ENCODE measurements around the gene CNTN6.

Gene CNTN6

DNA sequence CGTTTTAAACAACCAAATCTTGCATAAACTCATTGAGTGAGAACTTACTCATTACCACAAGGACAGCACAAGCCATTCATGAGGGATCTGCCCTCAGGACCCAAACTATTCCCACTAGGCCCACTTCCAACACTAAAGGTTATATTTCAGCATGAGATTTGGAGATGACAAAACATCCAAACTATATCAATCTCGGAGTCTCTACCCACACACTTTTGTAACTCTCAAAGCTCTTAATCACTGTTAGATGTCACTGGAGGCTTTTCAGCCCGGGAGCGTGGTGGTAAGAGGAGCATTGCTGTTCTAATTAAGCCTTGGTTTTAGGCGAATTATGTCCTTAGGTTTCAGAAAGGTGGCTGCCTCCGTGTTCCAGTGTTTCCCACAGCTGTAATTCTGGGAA, 86.3 kb downstream of the CNTN6 start:
- no peak for DNase-seq

DNA sequence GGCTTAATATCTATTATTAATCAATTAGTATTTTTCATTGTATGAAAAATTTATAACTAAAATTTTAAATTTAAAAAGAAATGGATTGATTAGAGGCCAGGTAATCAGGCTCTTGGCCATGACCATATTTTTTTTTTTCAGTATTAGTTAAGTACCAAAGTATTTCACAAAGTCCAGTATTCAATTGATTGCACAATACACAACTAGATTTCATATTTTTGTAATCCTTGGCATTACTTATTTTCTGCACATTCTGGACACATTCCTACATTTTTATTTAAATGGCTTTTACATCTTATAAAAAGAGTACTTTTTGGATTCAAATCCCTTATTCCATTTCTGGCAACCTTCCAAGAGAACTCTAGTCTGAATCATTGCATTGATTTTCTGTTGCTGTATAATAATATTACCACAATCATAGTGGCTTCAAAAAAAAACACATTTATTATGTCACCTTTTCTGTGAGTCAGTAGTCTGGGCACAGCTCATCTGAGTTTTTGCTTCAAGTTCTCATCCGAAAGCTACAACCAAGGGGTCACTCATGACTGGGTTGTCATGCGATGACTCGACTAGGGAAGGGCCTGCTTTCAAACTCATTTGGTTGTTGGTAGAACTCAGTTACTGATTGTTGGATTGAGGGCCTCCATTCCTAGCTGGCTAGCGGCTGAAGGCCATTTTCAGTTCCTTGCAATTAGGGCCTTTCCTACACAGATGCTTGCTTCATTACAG, 90.7 kb downstream of the CNTN6 start:
- no peak for DNase-seq

DNA sequence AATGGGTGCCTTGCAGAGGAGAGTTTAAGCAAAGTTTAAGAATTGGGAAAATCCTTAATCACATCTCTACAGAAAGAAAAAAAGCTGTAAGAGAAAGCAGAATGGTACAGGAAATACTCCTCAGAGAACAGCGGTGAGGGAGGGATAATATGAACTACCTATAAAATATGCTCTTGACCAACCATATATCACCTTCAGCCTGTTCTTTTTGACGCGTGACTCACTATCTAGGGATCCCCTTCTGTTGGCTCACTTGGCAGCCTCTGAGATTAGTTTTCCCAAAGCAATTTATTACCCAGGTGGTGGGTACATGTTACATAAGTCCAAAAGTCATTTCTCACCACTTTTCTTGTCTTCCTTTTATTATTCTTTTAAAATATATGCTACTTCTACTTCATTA, 97.7 kb downstream of the CNTN6 start:
- no peak for DNase-seq

DNA sequence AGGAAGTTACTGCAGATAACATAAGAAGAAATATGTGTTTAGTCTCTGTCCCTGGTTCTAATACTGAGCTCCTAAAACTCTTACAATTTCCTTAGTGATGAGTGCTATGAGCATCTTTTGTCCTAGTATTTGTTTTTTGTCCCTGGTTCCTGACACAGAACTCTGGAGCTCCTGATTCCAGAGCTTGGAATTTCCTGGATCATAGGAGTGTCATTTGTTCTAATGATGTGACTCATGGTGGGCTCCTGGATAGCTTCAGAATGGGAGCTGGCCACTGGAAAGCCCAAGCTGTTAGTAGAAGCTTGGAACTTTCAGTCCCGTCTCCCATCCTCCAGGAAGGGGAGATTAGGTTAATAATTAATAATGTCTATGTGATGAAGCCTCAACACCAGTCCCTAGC, 98.2 kb downstream of the CNTN6 start:
- DNase-seq: no peak

DNA sequence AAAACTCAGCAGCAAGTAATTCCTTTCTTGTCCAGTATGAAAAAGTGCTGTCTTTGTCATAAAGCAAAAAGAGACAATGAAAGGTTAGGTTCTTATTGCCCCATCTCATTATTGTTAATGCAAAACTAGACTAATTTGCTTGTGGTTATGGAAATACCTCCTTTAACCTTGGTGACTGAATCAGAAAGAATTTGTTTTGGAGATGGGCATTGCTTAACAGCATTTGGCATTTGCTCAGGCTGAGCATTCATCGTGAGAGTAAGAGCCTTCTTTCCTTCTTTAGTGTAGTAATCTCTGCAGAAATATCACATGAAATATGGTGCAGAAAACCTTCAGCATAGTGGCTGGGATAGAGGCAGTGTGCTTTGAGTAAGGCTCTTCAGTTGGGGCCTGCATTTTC, 103.1 kb downstream of the CNTN6 start:
- no peak for DNase-seq

DNA sequence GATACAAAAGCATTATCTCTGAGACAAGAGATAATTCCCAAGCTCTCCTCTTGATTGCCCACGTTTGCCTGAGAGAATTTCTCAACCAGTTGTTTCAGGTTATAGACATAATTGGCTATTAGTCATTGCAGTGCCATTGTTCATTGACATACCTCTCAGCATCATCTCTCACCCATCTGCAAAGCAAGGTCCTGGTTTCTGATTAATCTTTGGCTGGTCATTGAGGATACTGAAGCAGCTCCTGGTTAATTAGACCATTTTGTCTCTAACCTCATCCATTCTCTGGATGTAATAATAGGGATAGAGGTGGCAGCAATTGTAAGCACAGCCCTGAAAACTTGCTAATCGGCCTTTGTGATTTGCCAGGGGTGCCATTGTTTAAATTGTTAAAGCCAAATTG, 104.2 kb downstream of the CNTN6 start:
- no peak for DNase-seq

DNA sequence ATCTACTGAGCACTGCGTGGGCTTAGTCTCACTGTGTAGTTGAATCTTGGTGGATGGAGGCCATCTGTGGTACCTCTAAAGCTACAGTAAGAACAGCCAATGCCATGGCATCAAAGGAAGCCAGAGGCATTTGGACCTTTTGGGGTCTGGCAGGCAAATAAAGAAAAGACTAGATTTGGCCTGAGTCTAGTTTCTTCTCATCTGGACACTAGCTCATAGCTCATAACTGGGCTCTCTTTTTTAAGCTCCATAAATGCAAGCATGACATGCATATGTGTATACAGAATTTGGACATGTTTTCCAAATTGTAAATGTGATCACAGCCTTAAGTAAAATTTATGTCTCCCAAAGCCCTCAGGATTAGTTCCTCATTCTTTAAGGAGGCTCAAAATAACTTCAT, 107.5 kb downstream of the CNTN6 start:
- DNase-seq: no peak

DNA sequence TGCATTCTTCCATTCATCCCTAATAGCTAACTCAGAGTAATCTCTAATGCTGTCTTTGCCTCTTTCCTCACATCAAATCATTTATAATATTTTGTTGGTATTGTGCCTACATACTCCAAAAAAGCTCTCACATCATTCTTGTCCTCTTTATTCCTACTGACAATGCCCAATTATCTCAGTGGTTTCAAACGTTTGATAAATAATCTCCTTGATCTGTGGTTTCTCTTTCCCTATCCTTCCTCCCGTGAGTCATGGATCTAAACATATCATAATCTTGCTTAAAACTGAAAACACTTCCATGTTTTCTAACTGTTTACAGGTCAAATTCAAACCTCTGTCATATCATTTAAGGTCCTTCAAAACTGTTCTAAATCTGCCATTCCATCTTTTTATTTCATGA, 115.1 kb downstream of the CNTN6 start:
- DNase-seq: no peak

DNA sequence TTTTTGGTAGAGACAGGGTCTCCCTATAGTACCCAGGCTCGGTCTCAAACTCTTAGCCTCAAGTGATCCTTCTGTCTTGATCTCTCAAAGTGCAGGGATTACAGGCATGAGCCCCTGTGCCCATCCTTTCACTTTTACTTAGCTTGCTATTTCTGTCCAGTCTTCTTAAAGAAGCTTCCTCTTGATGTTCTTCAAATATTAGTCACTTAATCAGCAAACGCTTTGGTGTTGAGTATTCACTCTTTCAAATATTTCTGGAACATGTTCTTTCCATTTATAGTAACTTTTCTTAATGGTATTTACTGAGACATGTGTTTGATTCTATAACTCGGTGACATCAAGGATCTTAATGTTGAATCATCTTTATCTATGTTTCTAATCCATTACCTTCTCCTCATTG, 122.1 kb downstream of the CNTN6 start:
- no peak for DNase-seq

DNA sequence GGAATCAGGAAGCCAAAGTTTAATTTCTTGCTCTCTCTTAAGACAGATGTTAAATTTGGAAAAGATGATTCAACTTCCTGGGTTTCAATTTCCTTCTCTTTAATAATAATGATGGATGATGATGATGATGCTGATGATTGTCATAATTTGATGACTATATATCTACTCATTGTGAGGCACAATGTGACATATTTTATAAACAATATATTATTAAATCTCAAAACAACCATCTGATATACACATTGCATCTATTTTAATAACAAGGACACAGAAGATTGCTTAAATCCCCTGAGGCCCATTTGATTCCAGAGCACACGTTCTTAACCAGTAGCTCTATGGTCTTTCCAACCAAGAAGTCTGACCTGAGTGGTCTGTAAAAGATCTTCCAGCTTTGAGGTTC, 124.0 kb downstream of the CNTN6 start:
- no peak for DNase-seq

DNA sequence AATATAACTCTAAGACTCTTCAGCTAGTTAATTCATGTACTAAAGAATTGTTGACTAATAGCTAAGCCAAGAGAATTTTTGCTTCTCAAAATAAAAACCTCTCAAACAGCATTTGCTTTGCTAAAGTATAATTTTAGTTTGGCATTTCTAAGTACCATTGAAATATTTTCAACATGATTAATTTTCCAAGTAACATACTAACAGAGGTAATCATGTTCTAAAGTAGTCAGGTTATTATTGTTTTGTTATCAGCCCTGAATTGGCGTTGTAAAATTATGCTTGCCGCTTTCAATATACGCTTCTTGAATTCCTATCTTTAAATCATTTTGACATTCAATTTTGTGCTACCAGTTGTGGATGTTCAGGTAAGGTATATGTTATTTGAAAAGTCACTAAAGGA, 134.3 kb downstream of the CNTN6 start:
- DNase-seq: no peak

DNA sequence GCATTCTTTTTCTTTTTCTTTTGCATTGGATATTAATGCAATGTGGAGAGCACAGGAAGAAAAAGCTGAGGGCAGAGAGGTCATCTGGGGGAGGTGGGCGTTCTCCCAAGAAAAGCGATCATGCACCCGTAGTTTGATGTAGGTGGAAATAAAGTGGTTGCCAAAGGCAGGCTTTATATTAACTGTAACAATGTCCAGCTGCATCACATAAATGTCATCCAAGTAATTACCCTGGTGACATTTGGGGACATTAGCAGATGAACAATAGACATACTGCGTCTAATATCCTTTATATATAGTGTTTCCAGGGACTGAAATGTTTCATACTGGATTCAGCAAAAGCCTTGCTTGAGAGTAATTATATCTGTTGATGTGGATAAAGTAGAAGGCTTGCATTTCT, 135.5 kb downstream of the CNTN6 start:
- no peak for DNase-seq

DNA sequence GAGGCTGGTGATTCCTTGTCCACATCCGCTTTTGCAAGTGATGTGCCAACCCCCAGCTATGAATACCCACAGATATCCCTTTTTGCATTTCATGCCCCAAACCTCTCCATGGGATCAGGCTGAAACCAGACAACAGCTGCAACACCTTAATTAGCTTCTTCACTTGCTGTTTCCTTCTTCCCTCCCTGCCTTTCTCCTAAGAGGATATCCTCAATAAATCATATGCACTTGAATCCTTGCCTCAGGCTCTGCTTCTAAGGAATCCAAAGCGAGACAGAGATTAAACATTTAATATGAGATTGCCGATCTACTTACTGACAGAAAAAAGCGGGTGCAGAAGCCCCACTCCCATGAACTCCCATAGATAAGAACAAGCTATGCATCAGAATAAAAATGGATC, 138.1 kb downstream of the CNTN6 start:
- DNase-seq: no peak

DNA sequence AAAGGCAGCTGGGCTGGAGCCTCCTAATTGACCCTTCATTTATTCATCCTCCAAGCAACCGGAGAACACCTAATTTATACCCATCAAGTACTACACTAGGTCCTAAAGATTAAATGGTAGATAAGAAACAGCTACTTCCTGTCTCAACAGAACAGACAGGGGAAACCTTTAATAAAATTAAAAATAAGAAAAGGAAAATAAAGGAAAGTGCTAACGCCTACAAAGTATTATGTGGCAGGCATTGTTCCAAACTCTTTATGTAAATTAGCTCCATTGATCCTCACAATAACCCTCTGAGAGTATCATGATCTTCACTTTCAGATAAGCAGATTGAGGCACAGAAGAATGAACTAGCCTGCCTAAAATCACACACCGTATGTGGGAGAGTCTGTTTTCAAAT, 139.5 kb downstream of the CNTN6 start:
- DNase-seq: no peak

DNA sequence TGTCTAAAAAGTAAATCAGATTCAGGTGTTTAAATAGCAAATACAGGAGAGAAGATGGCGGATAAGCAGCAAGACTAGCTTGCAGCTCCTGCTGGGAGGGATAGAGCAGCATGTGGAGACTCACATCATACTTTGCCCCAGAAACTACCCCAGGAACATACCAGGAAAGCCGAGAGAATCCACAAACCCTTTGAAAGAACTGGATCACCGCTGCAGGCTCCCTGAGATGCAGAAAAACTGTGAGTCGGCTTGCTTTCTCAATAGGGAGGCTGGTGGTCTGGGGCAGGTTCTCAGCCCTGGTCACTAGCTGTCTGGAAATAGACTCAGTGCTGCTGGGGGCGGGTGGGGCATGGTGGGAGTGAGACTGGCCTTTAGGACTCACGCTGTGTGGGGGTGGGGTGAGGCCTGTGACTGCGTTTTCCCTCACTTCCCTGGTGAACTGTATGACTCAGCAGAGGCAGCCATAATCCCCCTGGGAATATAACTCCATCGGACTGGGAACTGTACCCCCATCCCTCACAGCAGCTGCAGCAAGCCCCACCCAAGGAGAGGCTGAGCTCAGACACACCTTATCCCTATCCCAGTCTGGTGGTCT, 142.8 kb downstream of the CNTN6 start:
- no peak for DNase-seq

DNA sequence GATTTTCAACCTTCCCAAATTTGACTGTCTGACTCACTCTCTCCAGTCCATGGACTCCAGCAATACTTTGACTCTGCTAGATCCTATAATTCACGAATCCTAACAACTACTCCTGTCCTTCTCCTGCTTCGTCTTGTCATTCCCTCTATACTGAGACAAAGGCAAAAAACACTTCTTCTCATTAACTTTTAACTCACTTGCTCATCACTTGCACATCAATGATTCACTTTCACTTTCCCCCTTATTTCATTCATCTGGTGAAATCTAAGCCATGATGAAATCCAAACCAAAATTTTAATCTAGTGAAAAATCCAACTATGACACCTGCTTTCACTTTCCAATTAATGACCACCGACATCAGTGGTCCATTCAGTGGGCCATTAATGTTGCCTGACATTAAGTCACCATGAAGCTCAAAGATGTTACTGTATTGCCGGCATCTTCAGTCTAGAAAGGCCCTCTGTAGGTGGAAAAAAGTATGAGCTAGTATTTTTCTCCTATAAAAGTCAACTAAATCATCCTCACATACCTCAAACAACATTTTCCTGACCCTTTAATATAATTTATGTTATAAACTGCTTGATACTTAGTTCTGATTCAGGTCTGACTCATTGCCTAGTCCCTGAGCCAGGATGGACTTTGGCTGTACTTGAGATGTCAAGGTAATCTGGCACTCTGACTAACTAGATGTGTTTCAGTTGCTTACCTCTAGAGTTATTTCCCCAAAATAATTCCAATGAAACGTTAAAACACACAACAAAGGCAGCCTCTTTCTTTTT, 158.6 kb downstream of the CNTN6 start:
- no peak for DNase-seq

DNA sequence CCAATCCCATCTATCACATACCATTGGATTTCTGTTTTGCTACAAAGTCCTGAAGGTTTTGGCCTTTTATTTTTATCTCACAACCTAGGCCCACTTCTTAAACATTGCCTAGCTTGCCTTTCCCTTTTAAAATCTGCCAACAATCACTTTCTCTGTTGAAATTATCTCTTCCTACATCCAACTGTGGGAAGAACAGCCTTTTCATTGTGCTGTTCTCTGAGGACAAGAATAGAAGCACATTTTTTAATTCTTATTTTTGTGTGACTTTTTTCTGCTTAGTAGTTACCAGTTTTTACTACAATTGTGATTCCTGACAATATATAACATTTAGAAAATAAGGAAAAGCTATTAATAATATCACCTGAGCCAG, 159.2 kb downstream of the CNTN6 start:
- DNase-seq: no peak

DNA sequence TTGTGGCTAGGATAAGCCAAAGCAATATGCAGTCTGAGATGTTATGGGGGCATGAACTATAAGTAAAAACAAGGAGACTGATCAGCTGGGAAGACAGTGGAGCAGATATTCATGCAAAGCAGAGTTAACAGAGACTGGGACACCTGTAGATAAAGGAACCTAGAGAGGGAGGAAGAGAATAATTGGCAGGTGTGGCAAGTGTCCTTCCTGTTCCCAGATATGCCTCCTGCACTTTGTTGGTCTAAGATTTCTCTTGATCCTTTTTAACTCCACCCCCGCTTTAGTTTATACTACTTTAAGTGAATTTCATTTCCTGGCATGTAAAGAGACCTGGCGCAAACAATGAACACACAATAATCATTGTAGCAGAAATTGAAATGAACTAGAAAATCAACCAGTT, 169.4 kb downstream of the CNTN6 start:
- DNase-seq: no peak

DNA sequence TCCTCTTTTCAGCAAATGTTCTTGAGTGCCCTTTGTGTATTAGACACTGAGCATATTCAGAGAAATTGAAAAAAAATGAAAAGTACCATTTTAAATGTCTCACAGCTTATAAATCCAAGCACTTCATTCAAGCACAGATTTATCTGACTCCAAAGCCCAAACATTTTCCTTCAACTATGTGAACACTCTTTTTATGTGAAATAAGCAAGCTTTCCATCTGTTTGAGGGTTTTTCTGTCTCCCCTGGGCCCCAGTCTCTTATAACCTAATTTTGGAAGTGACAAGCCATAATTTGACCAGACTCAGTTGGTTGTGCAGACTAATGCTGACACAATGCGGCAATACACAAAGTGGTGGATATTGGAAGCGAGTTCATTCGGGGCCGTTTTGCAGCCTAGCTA, 170.3 kb downstream of the CNTN6 start:
- DNase-seq: no peak

DNA sequence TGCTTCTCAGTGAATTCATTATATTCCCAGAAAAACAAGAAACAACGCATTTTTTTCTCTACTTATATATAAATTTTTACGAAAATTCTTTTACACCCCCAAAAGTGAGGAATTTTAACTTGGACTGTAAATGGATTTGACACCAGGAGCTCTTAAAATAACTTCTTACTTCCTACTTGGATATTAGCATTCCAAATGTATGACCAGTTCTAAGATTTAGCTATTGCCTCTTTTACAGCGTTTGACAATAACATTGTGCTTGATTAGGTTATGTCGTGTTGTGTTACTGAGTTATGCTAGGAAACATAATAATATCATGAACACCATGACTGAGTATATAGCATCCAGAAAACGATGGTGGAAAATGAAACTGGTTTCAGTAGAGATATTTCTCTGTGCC, 177.0 kb downstream of the CNTN6 start:
- DNase-seq: no peak

DNA sequence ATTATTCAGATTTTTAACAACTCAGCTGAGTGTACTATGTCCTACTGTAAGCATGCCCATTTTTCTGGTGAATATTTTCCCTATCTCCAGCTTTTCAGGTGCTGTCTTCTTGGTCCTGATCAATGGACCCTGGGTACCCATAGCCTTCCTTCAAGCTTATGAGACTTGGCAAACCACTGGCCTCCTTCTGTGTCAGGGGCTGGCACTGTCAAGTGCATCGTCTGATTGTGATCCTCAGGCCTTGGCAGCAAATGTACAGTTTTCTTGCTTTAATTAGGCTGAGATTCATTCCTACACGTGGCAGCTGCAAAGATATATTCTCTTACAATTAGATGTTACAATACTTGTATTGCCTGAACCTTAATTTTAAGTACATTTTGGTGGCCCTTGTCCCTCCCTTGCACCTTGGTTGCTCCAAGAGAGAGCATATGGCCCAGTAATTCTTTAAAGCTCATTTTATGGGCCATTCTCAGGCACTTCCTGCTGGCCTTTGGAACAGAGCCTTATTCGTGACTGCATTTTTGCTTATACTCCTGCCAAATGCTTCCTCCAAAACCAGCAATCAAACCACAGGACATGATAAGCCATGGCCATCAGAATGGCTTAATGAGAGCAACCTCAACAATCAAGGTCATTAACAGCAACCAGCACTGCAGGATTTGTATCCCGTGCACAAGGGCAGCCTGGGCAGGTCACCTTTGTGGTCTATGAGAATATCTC, 179.9 kb downstream of the CNTN6 start:
- DNase-seq: no peak

DNA sequence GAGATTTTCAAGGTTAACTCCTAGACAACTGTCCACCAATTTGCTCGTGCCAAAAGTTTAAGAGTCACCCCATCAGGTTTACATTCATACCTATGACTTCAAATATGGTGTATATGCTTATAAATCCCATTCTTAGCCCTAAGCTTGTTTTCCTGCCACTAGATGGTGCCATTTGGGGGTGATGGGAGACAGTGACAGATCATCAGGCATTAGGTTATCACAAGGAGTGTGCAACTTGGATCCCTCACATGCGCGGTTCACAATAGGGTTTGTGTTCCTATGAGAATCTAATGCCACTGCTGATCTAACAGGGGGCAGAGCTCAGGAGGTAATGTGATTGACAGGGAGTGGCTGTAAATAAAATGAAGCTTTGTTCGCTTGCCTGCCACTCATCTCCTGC, 182.7 kb downstream of the CNTN6 start:
- no peak for DNase-seq

DNA sequence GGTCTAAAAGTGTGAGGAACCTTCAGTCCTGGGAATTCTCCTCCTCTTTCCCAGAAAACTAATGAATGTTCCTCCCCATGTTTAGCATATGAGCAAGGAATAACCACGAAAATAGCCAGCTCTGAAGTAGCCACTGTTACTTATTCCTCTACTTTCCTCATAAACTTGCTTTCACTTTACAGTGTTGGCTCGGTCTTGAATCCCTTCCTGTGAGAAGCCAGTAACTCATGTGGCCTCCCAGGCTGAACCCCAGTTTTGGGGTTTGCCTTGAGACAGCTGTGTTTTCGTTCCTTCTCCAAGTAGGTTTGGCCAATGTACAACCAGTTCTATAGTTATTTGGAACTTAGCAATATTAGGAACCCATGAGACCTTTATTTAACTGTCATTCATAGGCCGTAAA, 195.0 kb downstream of the CNTN6 start:
- DNase-seq: no peak
